GM12801 (cell line): ENCODE results near the gene KCNIP3.

Experiments
- TF ChIP-seq, protein P1 (sequence below): IDR thresholded peaks from one replicate; pipeline ENCODE4 v1.5.1; 2011; ENCODE audit warnings: control low read depth; ENCODE audit not compliant: insufficient read length; ENCODE audit errors: extremely low read depth

KCNIP3 gene

DNA sequence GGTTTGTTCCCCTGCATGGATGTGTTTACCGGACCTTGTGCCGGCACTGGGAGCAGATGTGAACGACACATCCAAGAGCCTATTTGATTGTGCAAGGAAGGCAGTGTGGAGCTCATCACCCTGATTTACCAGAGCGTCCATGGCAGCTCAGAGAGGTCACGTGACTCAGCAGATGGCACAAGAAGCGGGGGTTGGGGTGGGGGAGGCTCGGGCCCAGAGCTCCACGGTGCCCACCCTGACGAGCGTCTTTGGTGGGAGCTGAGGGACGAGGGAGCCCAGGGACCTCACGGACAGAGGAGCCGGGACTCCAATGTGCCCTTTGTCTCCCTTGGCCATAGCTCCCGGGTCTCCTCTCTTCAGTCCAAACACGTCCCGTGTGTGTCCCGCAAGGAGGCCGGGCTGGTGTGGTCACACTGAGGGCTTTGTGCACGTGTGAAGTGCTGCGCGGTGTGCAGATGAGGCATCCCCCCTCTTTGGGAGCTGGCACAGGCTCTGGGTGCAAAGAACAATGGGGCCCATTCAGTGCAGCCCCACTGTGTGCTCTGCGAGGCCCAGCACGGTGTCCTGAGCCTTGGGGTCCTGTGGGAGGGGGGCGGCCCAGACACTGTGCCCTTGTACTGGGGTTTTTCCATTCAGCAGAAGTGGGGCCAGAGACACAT, 15.5 kb downstream of the KCNIP3 start:
- TF ChIP-seq, protein P1, sequence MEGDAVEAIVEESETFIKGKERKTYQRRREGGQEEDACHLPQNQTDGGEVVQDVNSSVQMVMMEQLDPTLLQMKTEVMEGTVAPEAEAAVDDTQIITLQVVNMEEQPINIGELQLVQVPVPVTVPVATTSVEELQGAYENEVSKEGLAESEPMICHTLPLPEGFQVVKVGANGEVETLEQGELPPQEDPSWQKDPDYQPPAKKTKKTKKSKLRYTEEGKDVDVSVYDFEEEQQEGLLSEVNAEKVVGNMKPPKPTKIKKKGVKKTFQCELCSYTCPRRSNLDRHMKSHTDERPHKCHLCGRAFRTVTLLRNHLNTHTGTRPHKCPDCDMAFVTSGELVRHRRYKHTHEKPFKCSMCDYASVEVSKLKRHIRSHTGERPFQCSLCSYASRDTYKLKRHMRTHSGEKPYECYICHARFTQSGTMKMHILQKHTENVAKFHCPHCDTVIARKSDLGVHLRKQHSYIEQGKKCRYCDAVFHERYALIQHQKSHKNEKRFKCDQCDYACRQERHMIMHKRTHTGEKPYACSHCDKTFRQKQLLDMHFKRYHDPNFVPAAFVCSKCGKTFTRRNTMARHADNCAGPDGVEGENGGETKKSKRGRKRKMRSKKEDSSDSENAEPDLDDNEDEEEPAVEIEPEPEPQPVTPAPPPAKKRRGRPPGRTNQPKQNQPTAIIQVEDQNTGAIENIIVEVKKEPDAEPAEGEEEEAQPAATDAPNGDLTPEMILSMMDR: no peak

DNA sequence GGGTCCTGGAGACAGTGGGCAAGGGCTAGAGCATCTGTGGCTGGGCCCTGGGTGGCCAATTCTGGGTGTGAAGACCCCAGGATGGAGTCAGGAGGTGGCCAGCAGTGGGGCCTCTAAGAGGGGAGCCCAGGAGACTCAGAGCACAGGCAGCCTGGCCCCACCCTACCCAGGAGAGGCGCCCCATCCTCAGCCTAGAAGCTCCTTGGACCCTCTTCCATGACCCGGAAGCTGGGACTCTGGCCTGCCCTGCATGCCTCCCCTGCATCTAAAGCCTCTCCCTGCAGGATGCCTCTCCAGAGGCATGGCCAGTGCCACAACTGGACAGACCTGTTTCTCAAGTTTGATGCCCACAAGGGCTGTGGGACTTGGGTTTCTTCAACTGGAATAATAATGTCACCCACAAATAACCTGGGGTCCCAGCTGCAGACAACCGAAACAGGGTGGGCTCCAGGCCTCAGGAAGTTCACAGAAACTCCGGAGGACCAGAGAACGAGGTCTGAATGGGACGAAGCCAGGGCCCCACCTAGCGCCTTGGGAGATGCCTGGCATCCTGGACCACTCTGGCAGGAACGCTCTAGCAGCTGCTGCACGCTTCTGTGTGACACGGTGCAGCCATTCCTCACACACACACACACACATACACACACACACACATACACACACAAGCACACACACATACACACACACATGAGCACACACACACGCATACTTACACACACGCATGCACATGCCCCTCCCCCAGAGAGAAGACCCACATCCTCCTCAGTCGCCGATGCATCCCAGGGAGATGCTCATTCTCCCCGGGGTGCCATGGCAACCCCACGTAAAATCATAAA, 16.4 kb downstream of the KCNIP3 start:
- TF ChIP-seq, protein P1: no peak

DNA sequence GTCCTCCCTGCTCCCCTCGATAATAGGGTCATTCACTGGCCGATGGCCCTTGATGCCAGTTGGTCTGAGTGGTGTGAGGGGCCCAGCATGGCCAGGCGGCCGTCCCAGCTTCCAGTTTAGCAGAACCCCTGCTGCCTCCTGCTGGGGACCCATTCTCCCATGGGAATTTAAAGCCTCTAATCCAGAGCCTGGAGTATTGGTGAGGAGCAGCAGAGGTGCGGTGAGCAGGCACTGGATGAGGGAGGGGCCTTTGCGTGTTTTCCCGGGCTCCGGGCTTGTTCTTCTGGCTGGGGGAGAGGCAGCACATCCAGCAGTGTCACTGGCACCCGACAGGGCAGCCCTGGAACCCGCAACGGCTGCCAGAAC, 17.4 kb downstream of the KCNIP3 start:
- TF ChIP-seq, protein P1: no peak

DNA sequence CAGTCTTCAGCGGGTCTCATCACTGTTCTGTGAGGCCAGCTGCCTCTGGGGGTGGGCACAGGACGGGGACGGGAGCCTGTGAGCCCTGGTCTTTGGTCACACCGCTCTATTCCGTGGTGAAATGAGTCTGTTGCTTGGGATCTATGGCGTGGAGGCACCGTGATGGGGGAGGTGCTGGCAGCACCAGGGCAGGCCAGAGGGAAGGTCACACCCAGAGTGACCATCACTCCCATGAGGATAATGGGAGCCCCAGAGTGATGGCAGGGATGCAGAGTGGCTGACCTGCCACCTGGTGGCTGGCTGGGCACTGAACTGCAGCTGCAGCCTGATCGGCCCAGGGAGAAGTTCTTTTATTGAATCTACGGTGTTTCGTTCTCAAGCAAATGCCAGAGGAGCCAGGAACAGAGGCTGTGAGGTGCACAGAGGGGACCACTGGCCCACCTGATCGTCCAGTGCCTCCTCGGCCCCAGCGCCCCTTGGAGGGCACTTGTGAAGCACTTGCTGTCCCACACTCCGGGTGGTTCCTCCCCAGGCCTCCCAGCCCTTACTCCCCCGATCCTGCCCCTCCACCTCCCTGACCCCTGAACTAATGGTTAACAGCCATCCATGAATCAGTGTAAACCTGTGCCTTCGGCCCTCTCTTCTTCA, 17.9 kb downstream of the KCNIP3 start:
- TF ChIP-seq, protein P1: no peak

DNA sequence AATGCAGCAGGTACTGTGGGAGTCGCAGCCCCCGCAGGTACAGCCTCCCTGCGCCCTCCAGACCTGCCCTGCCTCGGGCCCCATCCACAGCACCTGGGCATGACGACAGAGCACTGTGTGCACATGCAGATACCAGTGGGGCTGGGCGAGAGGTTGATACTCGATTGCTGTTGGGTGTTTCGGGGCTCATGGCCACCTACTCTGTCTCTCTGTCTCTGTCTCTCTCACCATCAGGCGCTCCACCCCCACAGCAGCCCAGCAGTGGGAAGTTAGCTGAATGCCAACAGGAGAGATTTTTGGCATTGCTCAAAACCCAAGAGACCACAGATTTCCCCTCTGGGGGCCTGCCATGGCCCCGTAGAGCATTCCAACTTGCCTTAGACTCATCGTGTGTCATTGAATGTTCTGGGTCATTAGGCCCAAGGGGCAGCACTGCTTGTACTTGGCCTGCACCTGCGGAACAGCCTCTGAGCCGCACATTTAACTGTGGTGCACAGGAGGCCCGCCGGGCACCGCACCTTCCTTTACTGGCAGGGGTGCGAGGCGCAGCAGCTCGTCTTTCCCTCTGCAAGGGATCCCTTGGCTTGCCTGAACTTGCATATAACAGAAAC, 18.8 kb downstream of the KCNIP3 start:
- TF ChIP-seq, protein P1: no peak

DNA sequence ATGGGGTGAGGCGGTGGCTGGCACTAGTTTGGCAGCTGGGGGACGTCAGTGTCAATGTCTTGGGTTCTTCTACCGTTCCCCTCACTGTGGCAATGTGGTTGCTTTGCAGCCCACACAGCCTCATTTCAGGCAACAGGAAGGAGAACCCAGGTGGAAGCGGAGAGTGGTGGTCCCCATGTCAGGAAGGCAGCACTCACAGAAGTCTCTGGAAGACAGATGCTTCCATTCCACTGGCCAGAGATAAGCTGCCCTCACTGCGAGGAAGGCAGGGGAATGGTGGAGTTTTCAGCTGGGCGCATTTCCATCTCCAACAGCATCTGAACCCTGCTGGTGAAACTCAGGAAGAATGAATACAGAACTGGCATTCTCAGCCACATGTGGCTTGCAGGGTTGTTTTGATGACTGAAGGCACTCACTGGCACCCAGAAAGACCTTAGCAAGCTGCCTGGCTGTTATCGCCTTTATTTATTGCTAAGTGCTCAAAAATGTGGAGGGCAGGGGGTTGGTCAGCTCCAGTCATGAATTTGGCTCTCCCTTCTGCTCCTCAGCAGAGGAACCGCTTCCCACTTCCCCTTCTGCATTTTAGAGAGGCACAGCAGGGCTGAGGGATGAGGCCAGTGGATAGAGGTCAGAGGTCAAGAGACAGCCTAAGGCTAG, 19.4 kb downstream of the KCNIP3 start:
- TF ChIP-seq, protein P1: no peak

DNA sequence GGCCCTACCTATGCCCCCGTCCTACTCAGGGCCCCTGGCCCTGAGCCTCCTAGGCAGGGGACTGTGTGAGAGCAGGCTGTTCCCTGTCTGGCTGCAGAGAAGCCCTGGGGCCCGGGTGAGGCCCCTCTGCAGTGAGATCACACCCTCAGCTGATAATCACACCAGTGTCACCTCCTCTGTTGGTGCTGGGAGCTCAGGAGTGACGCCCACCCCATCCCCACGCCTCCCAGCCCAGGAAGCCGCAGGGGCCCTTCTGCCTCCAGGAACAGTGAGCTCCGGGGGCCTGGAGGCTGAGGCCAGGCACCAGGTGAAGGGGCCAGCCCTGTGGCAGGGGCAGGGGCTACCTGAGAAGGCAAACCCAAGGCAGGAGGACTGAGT, 20.0 kb downstream of the KCNIP3 start:
- TF ChIP-seq, protein P1: no peak
